ENCODE results near the gene HNRNPC.

HNRNPC gene

DNA sequence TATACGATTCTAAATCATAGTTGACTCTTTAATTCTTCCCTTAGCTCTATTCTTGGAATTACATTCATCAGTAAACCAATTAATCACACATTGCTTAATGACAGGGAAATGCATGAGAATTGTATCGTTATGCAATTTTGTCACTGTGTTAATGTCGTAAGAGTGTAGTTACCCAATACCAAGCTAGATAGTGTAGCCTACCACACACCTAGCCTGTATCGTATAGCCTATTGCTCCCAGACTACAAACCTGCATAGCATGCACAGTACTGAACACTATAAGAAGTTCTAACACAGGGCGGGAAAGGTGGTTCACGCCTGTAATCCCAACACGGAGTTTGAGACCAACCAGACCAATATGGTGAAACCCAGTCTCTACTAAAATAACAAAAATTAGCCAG is 24.7 kb downstream of the HNRNPC start:
- no peak for DNase-seq (ENCODE audit: low spot score)
- TF ChIP-seq, protein P1, sequence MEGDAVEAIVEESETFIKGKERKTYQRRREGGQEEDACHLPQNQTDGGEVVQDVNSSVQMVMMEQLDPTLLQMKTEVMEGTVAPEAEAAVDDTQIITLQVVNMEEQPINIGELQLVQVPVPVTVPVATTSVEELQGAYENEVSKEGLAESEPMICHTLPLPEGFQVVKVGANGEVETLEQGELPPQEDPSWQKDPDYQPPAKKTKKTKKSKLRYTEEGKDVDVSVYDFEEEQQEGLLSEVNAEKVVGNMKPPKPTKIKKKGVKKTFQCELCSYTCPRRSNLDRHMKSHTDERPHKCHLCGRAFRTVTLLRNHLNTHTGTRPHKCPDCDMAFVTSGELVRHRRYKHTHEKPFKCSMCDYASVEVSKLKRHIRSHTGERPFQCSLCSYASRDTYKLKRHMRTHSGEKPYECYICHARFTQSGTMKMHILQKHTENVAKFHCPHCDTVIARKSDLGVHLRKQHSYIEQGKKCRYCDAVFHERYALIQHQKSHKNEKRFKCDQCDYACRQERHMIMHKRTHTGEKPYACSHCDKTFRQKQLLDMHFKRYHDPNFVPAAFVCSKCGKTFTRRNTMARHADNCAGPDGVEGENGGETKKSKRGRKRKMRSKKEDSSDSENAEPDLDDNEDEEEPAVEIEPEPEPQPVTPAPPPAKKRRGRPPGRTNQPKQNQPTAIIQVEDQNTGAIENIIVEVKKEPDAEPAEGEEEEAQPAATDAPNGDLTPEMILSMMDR (IDR thresholded peaks at IDR 0.05; ENCODE audit: borderline replicate concordance, control extremely low read depth, extremely low read depth, insufficient read depth, missing control alignments), result no peak
- in situ Hi-C loops (cut with MboI; ENCODE audit: low sequenced_read_pairs, unreplicated experiment), result no loop called here

DNA sequence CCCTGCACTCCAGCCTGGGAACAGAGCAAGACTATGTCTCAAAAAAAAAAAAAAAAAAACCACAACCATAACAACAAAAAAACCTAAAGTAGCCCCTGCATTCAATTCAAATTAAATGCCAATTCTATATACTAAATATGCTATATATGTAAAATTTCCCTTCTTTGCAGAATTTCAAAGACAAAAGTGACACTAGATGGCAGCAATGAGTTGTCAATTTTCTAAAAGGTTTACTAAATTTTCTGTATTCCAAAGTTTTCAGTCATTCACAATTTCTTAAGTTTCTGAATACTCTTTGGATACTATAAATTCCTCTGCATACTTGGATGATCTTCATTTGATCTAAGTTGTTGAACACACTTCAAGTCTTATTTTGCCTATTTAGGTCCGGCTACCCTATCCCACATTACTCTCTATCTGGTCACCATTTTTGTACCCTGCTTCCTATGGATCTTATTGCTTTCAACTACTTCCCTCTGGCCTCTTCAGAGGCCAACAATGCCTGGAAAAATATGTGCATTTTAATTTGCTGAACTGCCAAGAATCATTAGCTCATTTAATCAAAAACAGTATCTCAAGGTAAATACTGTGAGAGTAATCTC is 27.9 kb downstream of the HNRNPC start:
- TF ChIP-seq, protein P1 (IDR thresholded peaks at IDR 0.05; ENCODE audit: borderline replicate concordance, control extremely low read depth, extremely low read depth, insufficient read depth, missing control alignments), result no peak
- no peak for DNase-seq (ENCODE audit: low spot score)
- in situ Hi-C loops (cut with MboI; ENCODE audit: low sequenced_read_pairs, unreplicated experiment), result no loop called here

DNA sequence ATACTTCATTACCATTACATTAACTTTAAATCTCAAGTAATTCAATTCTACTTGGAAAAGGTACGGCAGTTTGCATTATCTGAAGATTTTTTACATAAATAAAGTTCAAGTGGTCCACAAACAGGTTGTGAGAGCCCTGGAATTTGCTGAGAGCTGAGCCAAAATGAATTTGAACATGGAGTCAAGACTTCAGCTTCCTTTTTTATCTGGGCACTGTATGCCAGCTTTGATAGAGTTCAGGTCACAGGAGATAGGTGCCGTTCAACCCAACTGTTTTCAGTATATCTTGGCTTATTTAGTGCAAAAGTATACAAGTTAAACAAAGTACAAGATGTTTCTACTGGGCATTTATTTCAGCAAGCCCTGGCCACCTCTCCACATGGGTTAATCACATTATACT is 28.8 kb downstream of the HNRNPC start:
- TF ChIP-seq, protein P1 (IDR thresholded peaks at IDR 0.05; ENCODE audit: borderline replicate concordance, control extremely low read depth, extremely low read depth, insufficient read depth, missing control alignments), result no peak
- in situ Hi-C loops (cut with MboI; ENCODE audit: low sequenced_read_pairs, unreplicated experiment), result no loop called here
- DNase-seq (ENCODE audit: low spot score), result no peak

DNA sequence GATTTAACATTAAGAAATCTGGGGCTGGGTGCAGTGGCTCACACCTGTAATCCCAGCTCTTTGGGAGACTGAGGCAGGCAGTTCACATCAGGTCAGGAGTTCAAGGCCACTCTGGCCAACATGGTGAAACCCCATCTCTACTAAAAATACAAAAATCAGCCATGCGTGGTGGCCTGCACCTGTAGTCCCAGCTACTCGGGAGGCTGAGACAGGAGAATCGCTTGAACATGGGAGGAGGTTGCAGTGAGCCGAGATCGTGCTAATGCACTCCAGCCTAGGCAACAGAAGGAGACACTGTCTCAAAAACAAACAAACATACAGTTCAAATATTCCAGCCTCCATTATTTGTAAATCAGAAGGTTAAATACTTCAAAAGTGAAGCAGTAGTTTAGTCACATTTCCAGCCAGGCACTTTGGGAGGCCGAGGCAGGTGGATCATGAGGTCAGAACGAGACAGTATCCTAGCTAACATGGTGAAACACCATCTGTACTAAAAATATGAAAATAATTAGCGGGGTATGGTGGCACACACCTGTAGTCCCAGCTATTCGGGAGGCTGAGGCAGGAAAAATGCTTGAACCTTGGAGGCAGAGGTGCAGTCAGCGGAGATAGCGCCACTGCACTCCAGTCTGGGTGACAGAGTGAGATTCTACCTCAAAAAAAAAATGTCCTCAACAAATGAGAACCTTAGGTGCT is 30.3 kb downstream of the HNRNPC start:
- in situ Hi-C loops (cut with MboI; ENCODE audit: low sequenced_read_pairs, unreplicated experiment), result no loop called here
- TF ChIP-seq, protein P1 (IDR thresholded peaks at IDR 0.05; ENCODE audit: borderline replicate concordance, control extremely low read depth, extremely low read depth, insufficient read depth, missing control alignments), result no peak
- DNase-seq (ENCODE audit: low spot score), result no peak

DNA sequence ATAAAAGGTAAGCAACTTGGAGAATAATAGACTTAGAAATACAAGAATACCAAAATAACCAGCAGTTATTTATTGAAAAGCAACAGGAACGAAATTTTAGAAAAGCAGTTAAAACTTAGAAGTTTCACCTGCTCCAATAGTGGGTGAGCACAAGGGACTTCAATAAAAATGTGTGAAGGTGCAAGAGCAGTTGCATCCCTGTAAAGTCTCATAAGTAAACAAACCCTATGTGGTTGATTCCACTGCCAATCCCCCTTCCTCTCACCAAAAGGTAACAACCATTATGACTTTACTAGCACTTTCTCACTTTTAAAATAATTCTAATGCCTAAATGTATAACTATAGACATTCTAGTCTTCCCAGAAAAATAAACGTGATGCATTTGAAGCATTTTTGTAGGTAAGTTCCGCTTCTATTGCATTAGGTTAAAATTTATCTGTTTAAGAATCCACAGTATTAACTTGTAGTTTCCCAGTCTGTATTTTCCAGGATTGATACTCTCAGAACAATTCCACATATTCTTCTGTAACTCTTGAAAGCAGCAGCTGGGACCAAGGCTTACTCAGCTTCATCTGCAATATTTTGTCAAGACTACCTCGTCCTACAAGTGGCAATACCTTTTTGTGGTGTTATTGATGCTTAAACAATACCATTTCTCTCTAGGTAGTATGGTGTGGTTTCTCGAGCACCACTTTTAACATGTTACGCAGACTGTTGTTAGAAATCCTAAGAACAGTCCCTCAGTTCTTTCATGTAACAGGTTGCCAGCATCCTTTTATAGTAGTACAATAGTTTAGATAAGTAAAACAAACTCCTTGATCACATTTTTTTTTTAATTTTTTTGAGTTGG is 32.1 kb downstream of the HNRNPC start:
- TF ChIP-seq, protein P1 (IDR thresholded peaks at IDR 0.05; ENCODE audit: borderline replicate concordance, control extremely low read depth, extremely low read depth, insufficient read depth, missing control alignments), result no peak
- in situ Hi-C loops (cut with MboI; ENCODE audit: low sequenced_read_pairs, unreplicated experiment), result no loop called here
- no peak for DNase-seq (ENCODE audit: low spot score)

DNA sequence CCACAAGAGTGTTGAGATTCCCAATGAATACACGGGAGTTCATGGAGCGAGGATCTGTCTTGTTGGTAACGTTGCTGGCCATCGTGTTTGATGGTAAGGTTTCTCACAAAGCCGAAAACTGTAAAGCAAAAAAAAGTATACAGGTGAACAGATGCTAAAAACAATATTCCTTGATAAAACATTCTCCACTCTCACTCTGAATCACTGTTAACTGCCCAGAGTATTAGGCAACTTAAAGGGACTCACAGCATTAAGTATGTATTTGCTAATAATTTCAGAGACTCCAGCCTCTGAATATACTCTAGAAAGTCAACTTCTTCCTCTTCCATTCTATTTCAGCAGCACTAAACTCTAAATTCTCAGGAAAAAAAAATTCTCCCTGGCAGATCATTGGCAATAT is 35.1 kb downstream of the HNRNPC start:
- no peak for DNase-seq (ENCODE audit: low spot score)
- TF ChIP-seq, protein P1 (IDR thresholded peaks at IDR 0.05; ENCODE audit: borderline replicate concordance, control extremely low read depth, extremely low read depth, insufficient read depth, missing control alignments), result no peak
- in situ Hi-C loops (cut with MboI; ENCODE audit: low sequenced_read_pairs, unreplicated experiment), result no loop called here

Data from GM13976 (cell line).